D721Med (cell line): Measurements from ENCODE around the gene ANKRD55.

Experiments used
- DNase-seq: peaks from one replicate; pipeline ENCODE4 v3.0.0; 2011; ENCODE audit warnings: low spot score; ENCODE audit not compliant: insufficient read length
- FAIRE-seq: peaks from 2 replicates; lab custom pipeline; 2011; peaks lifted over from hg19 to GRCh38; lab: Jason Lieb, UNC
- CTCF ChIP-seq: IDR thresholded peaks from 2 replicates; pipeline ENCODE4 v1.5.1; 2012; ENCODE audit warnings: mild to moderate bottlenecking, control low read depth; ENCODE audit not compliant: insufficient read depth; ENCODE audit errors: missing control alignments

The ANKRD55 gene

DNA sequence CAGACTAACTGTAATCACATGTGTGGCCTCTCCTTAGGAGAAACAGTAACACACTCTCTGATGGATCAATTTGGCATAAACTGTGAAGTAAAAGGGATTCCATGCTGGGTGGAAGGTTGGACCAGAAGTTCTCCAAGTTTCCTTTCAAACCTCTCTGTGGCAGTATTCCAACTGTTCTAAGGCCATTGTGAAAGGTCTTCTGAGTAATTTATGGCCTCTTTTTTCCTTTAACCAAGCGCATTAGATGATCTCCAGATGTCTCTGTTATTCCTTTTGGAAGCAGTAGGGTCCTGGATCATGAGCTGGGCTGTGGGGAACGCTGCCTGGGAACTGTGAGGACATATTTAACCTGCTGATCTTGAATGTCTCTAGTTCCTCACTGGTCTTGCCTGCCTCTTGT is 157.8 kb downstream of the ANKRD55 start:
- FAIRE-seq, result no peak
- no peak for TF ChIP-seq CTCF
- DNase-seq, result no peak

DNA sequence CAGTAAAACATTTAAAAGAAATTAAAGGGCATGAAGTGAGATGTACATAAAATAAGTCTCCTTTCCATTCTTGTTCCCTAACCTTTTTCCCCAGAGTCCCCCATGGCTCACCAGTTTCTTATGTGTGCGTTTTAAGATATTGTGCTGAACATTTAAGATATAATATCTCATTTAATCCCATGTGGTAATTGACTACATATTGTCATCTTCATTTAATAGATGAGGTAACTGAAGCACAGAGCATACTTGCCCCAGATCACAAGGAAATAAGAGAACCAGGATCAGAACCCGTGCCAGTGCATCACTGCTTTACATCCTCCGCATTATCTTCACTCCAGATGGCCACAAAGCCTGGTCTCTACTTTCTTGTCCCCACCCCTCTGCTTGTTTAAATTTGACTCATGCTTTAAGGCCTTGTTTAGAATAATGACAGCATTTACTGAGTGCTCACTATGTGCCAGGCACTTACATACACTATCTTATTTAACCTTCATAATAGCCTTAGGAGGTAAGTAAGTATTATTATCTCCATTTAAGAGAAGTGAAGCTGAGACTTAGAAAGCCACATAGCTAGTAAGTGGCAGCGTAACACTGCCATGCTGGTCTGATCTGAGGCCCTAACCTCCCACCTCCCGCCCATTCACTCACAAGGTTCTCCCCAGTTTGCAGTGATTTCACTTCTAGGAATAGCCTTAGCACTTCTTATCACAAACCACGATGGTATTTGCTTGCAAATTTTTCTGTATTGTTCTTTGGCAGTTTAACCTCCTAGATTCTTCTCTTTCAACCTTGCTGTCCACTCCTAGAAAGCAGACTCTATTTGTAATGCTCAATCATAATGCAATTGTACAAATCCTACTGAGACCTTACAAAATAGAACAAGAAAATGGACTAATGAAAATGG is 160.0 kb downstream of the ANKRD55 start:
- FAIRE-seq, result no peak
- no peak for DNase-seq
- no peak for TF ChIP-seq CTCF

DNA sequence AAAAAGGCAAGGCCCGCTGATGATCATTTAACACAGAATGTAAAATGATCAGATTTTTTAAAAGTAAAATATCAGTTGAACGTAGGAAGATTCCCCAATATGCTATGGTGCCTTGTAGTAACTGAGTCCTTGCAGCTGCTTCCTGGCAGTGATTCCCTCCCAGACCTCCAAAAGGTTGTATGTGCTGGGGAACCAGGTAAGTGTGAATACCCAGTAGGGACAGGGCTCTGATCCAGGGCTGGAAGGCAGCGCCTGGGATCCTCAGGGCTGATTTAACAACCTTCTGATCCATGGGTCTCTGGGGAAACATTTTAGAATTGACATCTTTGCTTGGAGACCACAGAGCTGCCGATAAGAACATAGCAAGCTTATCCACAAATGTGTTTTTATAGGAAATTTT is 161.7 kb downstream of the ANKRD55 start:
- TF ChIP-seq CTCF, result no peak
- FAIRE-seq (no peak), DNase-seq (no peak)

- no peak for TF ChIP-seq CTCF
- DNase-seq (no peak), FAIRE-seq (no peak)
Observed at GRCh38 chr5:56070851-56071465, 162.2 kb downstream of the ANKRD55 start.

DNA sequence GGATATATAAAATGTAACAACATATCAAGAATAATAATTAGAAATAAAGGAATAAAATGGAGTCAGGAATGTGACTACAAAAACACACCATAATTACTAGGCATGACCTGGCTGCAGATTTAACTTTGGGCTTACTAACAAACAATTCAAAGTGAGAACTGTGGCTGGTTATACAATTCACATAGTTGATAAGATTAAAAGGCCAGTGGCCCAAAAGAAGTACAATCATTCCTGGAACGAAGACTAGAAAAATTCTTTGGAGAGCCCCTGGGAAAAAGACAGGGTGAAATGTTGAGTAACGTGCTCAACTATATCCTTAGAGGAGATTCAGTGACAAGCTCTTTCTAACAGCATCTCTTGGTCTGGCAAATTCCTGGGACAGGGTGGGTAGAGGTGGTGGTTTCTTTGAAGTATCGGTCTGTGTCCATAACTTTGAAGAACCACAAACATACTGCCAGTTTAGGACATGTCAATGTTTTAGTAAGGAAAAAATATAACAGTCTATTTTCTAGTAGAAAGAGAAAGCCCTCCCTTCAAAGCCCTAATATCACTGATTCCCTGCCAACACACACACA is 163.4 kb downstream of the ANKRD55 start:
- FAIRE-seq, result no peak
- no peak for TF ChIP-seq CTCF
- DNase-seq, result no peak

GRCh38 chr5:56066931-56067450 is 166.1 kb downstream of the ANKRD55 start:
- DNase-seq (no peak), FAIRE-seq (no peak)
- TF ChIP-seq CTCF, result no peak
